Mesenchymal stem cell (in vitro differentiated cells and primary cell): ENCODE measurements around the gene AOAH.
"Not testable (repeated sequence)": the region's sequence is repeated elsewhere in the genome, so short reads cannot be mapped to it uniquely, and the experiment has no call there.

Experiments used
- DNase-seq: peaks from one replicate; pipeline ENCODE4 v3.0.0-alpha.2; 2013
- H2AFZ ChIP-seq: one replicate; pipeline ENCODE4 v1.6.1; 2013; ENCODE audit warnings: low read depth, mild to moderate bottlenecking, control low read depth, inconsistent platforms, low read length, moderate library complexity
- H2AK5ac ChIP-seq: 2 replicates; pipeline ENCODE4 v1.6.1; 2013; ENCODE audit warnings: low read length, moderate library complexity, mild to moderate bottlenecking, inconsistent platforms; ENCODE audit not compliant: severe bottlenecking
- H2BK120ac ChIP-seq: one replicate; pipeline ENCODE4 v1.6.1; 2013; ENCODE audit warnings: low read depth, mild to moderate bottlenecking, inconsistent platforms, low read length, moderate library complexity
- H2BK12ac ChIP-seq, 2 experiments: one replicate each; pipeline ENCODE4 v1.6.1; 2013; ENCODE audit warnings: inconsistent platforms in 2 of 2, low read length in 2 of 2, mild to moderate bottlenecking in 2 of 2, moderate library complexity in 2 of 2, control low read depth in 1 of 2
- H2BK15ac ChIP-seq: one replicate; pipeline ENCODE4 v1.6.1; 2013; ENCODE audit warnings: mild to moderate bottlenecking, low read depth, inconsistent platforms; ENCODE audit not compliant: poor library complexity, severe bottlenecking
- H2BK5ac ChIP-seq: 2 replicates; pipeline ENCODE4 v1.6.1; 2013; ENCODE audit warnings: low read depth, mild to moderate bottlenecking, low read length, control low read depth, inconsistent platforms; ENCODE audit not compliant: poor library complexity, severe bottlenecking
- H3K14ac ChIP-seq, 2 experiments: one replicate each; pipeline ENCODE4 v1.6.1; 2013; ENCODE audit warnings: inconsistent platforms in 2 of 2, low read length in 2 of 2, control low read depth in 1 of 2, mild to moderate bottlenecking in 1 of 2, moderate library complexity in 1 of 2
- H3K18ac ChIP-seq, 2 experiments: one replicate each; pipeline ENCODE4 v1.6.1; 2013; ENCODE audit warnings: inconsistent platforms in 2 of 2, low read length in 2 of 2, control low read depth in 1 of 2, low read depth in 1 of 2, mild to moderate bottlenecking in 1 of 2
- H3K23ac ChIP-seq, 2 experiments: one replicate each; pipeline ENCODE4 v1.6.1; 2013; ENCODE audit warnings: inconsistent platforms in 2 of 2, low read length in 2 of 2, mild to moderate bottlenecking in 2 of 2, moderate library complexity in 2 of 2, control low read depth in 1 of 2
- H3K27ac ChIP-seq: 2 replicates; pipeline ENCODE4 v1.5.1; 2013; ENCODE audit warnings: mild to moderate bottlenecking, moderate library complexity, low read length, control low read depth, inconsistent platforms; ENCODE audit not compliant: poor library complexity, severe bottlenecking
- H3K27me3 ChIP-seq, 2 experiments: 2 replicates each; pipeline versions ENCODE4 v1.6.1 to v1.7.0; 2013; ENCODE audit warnings: low read length in 2 of 2, mild to moderate bottlenecking in 2 of 2, moderate library complexity in 2 of 2, control low read depth in 1 of 2, inconsistent platforms in 1 of 2; ENCODE audit not compliant: control insufficient read depth in 1 of 2, insufficient read depth in 1 of 2
- H3K36me3 ChIP-seq, 2 experiments: 2 replicates each; pipeline versions ENCODE4 v1.6.1 to v1.7.0; 2013; ENCODE audit warnings: low read length in 2 of 2, control low read depth in 1 of 2, inconsistent platforms in 1 of 2, low read depth in 1 of 2, mild to moderate bottlenecking in 1 of 2; ENCODE audit not compliant: insufficient read depth in 2 of 2, control insufficient read depth in 1 of 2
- H3K4ac ChIP-seq, 2 experiments: one replicate each; pipeline ENCODE4 v1.6.1; 2013; ENCODE audit warnings: inconsistent platforms in 2 of 2, low read length in 2 of 2, mild to moderate bottlenecking in 2 of 2, moderate library complexity in 2 of 2, control low read depth in 1 of 2, low read depth in 1 of 2
- H3K4me1 ChIP-seq: 2 replicates; pipeline ENCODE4 v1.6.1; 2013; ENCODE audit warnings: low read depth, low read length, control low read depth; ENCODE audit not compliant: control insufficient read depth, insufficient read depth
- H3K4me2 ChIP-seq: 2 replicates; pipeline ENCODE4 v1.6.1; 2013; ENCODE audit warnings: low read length, mild to moderate bottlenecking, inconsistent platforms; ENCODE audit not compliant: poor library complexity, severe bottlenecking
- H3K4me3 ChIP-seq, 2 experiments: 2 replicates each; pipeline versions ENCODE4 v1.5.1 to v1.7.0; 2013; ENCODE audit warnings: low read length in 2 of 2, mild to moderate bottlenecking in 2 of 2, control low read depth in 1 of 2, low read depth in 1 of 2; ENCODE audit not compliant: insufficient read depth in 1 of 2
- H3K79me1 ChIP-seq: replicated peaks from 2 replicates; pipeline ENCODE4 v1.6.1; 2013; ENCODE audit warnings: mild to moderate bottlenecking, control low read depth, low read length, inconsistent platforms; ENCODE audit not compliant: poor library complexity, severe bottlenecking
- H3K9ac ChIP-seq: 2 replicates; pipeline ENCODE4 v1.7.0; 2013; ENCODE audit warnings: mild to moderate bottlenecking, low read length, moderate library complexity
- H3K9me3 ChIP-seq: 2 replicates; pipeline ENCODE4 v1.7.0; 2013; ENCODE audit warnings: mild to moderate bottlenecking, low read length; ENCODE audit not compliant: control insufficient read depth
- H4K8ac ChIP-seq: one replicate; pipeline ENCODE4 v1.6.1; 2013; ENCODE audit warnings: inconsistent platforms, mild to moderate bottlenecking, low read length, moderate library complexity
- H4K91ac ChIP-seq: one replicate; pipeline ENCODE4 v1.6.1; 2013; ENCODE audit warnings: mild to moderate bottlenecking, low read length, inconsistent platforms
- WGBS: methylation state at CpG from one replicate; pipeline ENCODE4 v1.1.7; 2013; ENCODE audit warnings: mixed read lengths; 5-methylcytosine and 5-hydroxymethylcytosine counted together

Gene AOAH

DNA sequence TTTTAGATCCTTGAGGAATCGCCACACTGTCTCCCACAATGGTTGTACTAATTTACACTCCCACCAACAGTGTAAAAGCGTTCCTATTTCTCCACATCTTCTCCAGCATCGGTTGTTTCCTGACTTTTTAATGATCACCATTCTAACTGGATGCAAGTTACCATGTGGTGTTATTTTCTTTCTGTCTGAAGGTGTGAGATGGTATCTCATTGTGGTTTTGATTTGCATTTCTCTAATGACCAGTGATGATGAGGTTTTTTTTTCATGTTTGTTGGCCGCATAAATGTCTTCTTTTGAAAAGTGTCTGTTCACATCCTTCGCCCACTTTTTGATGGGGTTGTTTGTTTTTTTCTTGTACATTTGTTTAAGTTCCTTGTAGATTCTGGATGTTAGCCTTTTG lies 20.4 kb downstream of the AOAH start:
- not testable (repeated sequence) for H2BK5ac ChIP-seq, H2BK15ac ChIP-seq, H3K27me3 ChIP-seq, DNase-seq, H3K18ac ChIP-seq, H3K4me3 ChIP-seq, H3K9me3 ChIP-seq, H2AFZ ChIP-seq, H3K4me2 ChIP-seq, H3K14ac ChIP-seq, H2BK120ac ChIP-seq, H3K23ac ChIP-seq, H3K4me1 ChIP-seq, H4K91ac ChIP-seq, H2BK12ac ChIP-seq, H4K8ac ChIP-seq, H2AK5ac ChIP-seq, H3K36me3 ChIP-seq, H3K79me1 ChIP-seq, H3K9ac ChIP-seq, H3K4ac ChIP-seq, H3K27ac ChIP-seq
- WGBS: 90% methylated on average over 3 of the region's 5 CpGs

- H3K4me2 ChIP-seq: no peak overlapping the region
- WGBS: 64% methylated on average over 4 of the region's 5 CpGs
- H3K4me3 ChIP-seq: no peak overlapping the region
These were observed 31.8 kb downstream of the AOAH start for GRCh38 chr7:36692456-36692855.

GRCh38 chr7:36691983-36692382 lies 32.3 kb downstream of the AOAH start:
- H3K14ac ChIP-seq: no peak overlapping the region
- no peak overlapping the region for H3K4me3 ChIP-seq
- no peak overlapping the region for H3K23ac ChIP-seq
- H2BK12ac ChIP-seq: no peak overlapping the region
- no peak overlapping the region for H3K4me2 ChIP-seq
- H3K4ac ChIP-seq: no peak overlapping the region
- WGBS: 84% methylated on average over 4 of the region's 4 CpGs
- no peak overlapping the region for H2BK15ac ChIP-seq
- no peak overlapping the region for H3K27ac ChIP-seq
- H3K79me1 ChIP-seq: no peaks in the 10 kb centered on the region
- H3K9me3 ChIP-seq: no peaks in the 10 kb centered on the region
- H3K18ac ChIP-seq: no peak overlapping the region
- H3K27me3 ChIP-seq: peaks cover 0 to 7% of the 10 kb centered on the region in 2 experiments
- no peak overlapping the region for H2AFZ ChIP-seq
- H3K36me3 ChIP-seq: no peaks in the 10 kb centered on the region
- no peak overlapping the region for H3K9ac ChIP-seq
- H4K8ac ChIP-seq: no peak overlapping the region
- H3K4me1 ChIP-seq: no peaks in the 10 kb centered on the region
- no peak overlapping the region for H4K91ac ChIP-seq
- no peak overlapping the region for H2AK5ac ChIP-seq
- no peak overlapping the region for H2BK5ac ChIP-seq
- DNase-seq: no peak
- no peak overlapping the region for H2BK120ac ChIP-seq

More at GRCh38 chr7:36692456-36692855, 31.8 kb downstream of the AOAH start:
- Histone ChIP-seq H2BK120ac (no peak overlapping the region), H3K27me3 (peaks cover 0 to 7% of the 10 kb centered on the region in 2 experiments), H4K91ac (no peak overlapping the region), H2BK15ac (no peak overlapping the region), H4K8ac (no peak overlapping the region), H3K14ac (no peak overlapping the region), H3K9me3 (no peaks in the 10 kb centered on the region), H3K18ac (no peak overlapping the region), H3K23ac (no peak overlapping the region), H3K27ac (no peak overlapping the region), H2AFZ (no peak overlapping the region), H3K4me1 (no peaks in the 10 kb centered on the region), H3K79me1 (no peaks in the 10 kb centered on the region), H3K4ac (no peak overlapping the region), H2BK5ac (no peak overlapping the region), H2BK12ac (no peak overlapping the region), H2AK5ac (no peak overlapping the region), H3K36me3 (no peaks in the 10 kb centered on the region), H3K9ac (no peak overlapping the region)
- no peak for DNase-seq

DNA sequence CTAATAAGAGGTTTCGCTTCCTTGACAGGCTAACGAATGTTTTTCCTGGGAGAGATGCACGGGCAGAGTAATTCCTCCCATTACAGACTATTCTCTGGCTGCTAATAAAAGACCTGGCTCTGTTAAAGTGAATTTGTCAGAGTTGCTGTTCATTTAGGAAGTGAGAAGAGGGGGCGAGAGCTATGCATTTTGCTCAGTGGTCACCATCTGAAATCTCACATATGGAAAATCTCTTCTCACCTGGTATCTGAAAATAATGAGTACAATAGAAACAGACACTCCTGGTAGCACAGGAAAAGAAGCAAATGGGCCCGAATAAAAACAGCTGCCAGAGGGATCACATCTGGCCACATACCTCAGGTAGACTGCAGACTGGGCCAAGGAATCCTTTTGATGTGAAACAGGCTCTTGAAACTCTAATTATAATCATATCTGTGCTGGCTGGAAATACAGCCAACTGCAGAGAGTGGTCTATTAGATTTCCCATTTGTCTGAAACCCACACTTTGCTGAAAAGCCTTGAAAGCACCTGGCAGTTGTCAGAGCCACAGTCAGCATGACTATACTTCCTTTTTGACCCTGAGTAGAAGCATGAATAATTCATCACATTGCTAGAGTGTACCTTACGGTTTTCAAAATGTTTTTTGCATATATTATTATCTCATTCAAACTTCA lies 33.6 kb downstream of the AOAH start:
- no peak for DNase-seq
- no peak overlapping the region for H3K4ac ChIP-seq
- no peak overlapping the region for H4K8ac ChIP-seq
- no peak overlapping the region for H2BK120ac ChIP-seq
- H2BK5ac ChIP-seq: no peak overlapping the region
- no peak overlapping the region for H3K27ac ChIP-seq
- H3K23ac ChIP-seq: no peak overlapping the region
- H3K9ac ChIP-seq: no peak overlapping the region
- no peak overlapping the region for H4K91ac ChIP-seq
- no peaks in the 10 kb centered on the region for H3K9me3 ChIP-seq
- no peaks in the 10 kb centered on the region for H3K36me3 ChIP-seq
- peaks cover 2% of the 10 kb centered on the region for H3K4me1 ChIP-seq
- H2AK5ac ChIP-seq: no peak overlapping the region
- H3K79me1 ChIP-seq: no peaks in the 10 kb centered on the region
- H3K27me3 ChIP-seq: peaks cover 0 to 7% of the 10 kb centered on the region in 2 experiments
- H3K14ac ChIP-seq: no peak overlapping the region
- H3K4me2 ChIP-seq: no peak overlapping the region
- H2BK15ac ChIP-seq: no peak overlapping the region
- no peak overlapping the region for H3K4me3 ChIP-seq
- H2AFZ ChIP-seq: no peak overlapping the region
- H2BK12ac ChIP-seq: no peak overlapping the region
- WGBS: 85% methylated on average over 5 of the region's 6 CpGs
- no peak overlapping the region for H3K18ac ChIP-seq
